Chondrocyte (in vitro differentiated cells): ENCODE results near the gene CELF5. TPM values are rescaled to one million over a fixed set of nuclear protein-coding genes. Genes with fewer than 3 reads are reported as not detected.

Source experiments
- DNase-seq: peaks from one replicate; pipeline ENCODE4 v3.0.0; 2021; ENCODE audit warnings: mixed read lengths, low spot score
- H3K27ac Mint-ChIP-seq: one replicate; pipeline ENCODE4 v1.8.0; 2021; ENCODE audit warnings: mild to moderate bottlenecking, moderate library complexity, mixed read lengths; ENCODE audit not compliant: unreplicated experiment
- H3K27me3 Mint-ChIP-seq: 2 replicates; pipeline ENCODE4 v1.8.0; 2021; ENCODE audit warnings: low read depth, mixed read lengths
- H3K36me3 Mint-ChIP-seq: 2 replicates; pipeline ENCODE4 v1.8.0; 2021; ENCODE audit warnings: low read depth, mixed read lengths
- H3K4me1 Mint-ChIP-seq: 2 replicates; pipeline ENCODE4 v1.8.0; 2021; ENCODE audit warnings: low read depth, mild to moderate bottlenecking, mixed read lengths
- H3K4me3 Mint-ChIP-seq: one replicate; pipeline ENCODE4 v1.8.0; 2021; ENCODE audit warnings: mild to moderate bottlenecking, moderate library complexity, mixed read lengths; ENCODE audit not compliant: unreplicated experiment
- H3K9me3 Mint-ChIP-seq: 2 replicates; pipeline ENCODE4 v1.8.0; 2021; ENCODE audit warnings: low read depth, mixed read lengths
- total RNA-seq: library from RNA; stranded (reverse); gene quantifications from 3 replicates; pipeline ENCODE4 v1.2.1, GENCODE V29; 2021
- TF ChIP-seq, protein P1 (sequence below): fragments of 200-600 bp; sonication (generic); IDR thresholded peaks from 2 replicates; pipeline ENCODE4 v1.5.0; 2021; ENCODE audit warnings: antibody characterized with exemption, mild to moderate bottlenecking, moderate library complexity

The CELF5 gene
- total RNA-seq, 1 donor from 2014 or later = 0.22 TPM

- Mint-ChIP-seq H3K4me3 (no peak overlapping the region), H3K4me1 (no peaks in the 10 kb centered on the region), H3K36me3 (peaks cover 3% of the 10 kb centered on the region), H3K9me3 (no peaks in the 10 kb centered on the region), H3K27ac (no peak overlapping the region), H3K27me3 (no peaks in the 10 kb centered on the region)
- no peak for DNase-seq
- TF ChIP-seq, protein P1, sequence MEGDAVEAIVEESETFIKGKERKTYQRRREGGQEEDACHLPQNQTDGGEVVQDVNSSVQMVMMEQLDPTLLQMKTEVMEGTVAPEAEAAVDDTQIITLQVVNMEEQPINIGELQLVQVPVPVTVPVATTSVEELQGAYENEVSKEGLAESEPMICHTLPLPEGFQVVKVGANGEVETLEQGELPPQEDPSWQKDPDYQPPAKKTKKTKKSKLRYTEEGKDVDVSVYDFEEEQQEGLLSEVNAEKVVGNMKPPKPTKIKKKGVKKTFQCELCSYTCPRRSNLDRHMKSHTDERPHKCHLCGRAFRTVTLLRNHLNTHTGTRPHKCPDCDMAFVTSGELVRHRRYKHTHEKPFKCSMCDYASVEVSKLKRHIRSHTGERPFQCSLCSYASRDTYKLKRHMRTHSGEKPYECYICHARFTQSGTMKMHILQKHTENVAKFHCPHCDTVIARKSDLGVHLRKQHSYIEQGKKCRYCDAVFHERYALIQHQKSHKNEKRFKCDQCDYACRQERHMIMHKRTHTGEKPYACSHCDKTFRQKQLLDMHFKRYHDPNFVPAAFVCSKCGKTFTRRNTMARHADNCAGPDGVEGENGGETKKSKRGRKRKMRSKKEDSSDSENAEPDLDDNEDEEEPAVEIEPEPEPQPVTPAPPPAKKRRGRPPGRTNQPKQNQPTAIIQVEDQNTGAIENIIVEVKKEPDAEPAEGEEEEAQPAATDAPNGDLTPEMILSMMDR = no peak
Observed at GRCh38 chr19:3207461-3208242, 16.8 kb upstream of the CELF5 start.

GRCh38 chr19:3208317-3209207, 15.9 kb upstream of the CELF5 start:
- Mint-ChIP-seq H3K4me3 (no peak overlapping the region), H3K4me1 (no peaks in the 10 kb centered on the region), H3K9me3 (no peaks in the 10 kb centered on the region), H3K36me3 (peaks cover 3% of the 10 kb centered on the region), H3K27me3 (no peaks in the 10 kb centered on the region), H3K27ac (no peak overlapping the region)
- DNase-seq = no peak
- TF ChIP-seq, protein P1 = no peak

- Mint-ChIP-seq H3K4me1 (no peaks in the 10 kb centered on the region), H3K27me3 (no peaks in the 10 kb centered on the region), H3K36me3 (peaks cover 2% of the 10 kb centered on the region), H3K9me3 (no peaks in the 10 kb centered on the region), H3K27ac (no peak overlapping the region), H3K4me3 (no peak overlapping the region)
- no peak for DNase-seq
- TF ChIP-seq, protein P1 = peak; percentile 79
Observed at GRCh38 chr19:3210347-3211017, 14.0 kb upstream of the CELF5 start.

GRCh38 chr19:3211191-3211590, 13.3 kb upstream of the CELF5 start:
- H3K4me1 Mint-ChIP-seq = no peaks in the 10 kb centered on the region
- no peak for DNase-seq
- no peaks in the 10 kb centered on the region for H3K9me3 Mint-ChIP-seq
- TF ChIP-seq, protein P1 = no peak
- H3K27ac Mint-ChIP-seq = no peak overlapping the region
- H3K27me3 Mint-ChIP-seq = no peaks in the 10 kb centered on the region
- peaks cover 2% of the 10 kb centered on the region for H3K36me3 Mint-ChIP-seq
- H3K4me3 Mint-ChIP-seq = no peak overlapping the region

- DNase-seq = no peak
- Mint-ChIP-seq H3K9me3 (no peaks in the 10 kb centered on the region), H3K27ac (no peak overlapping the region), H3K27me3 (no peaks in the 10 kb centered on the region), H3K36me3 (no peaks in the 10 kb centered on the region), H3K4me1 (no peaks in the 10 kb centered on the region), H3K4me3 (no peak overlapping the region)
- TF ChIP-seq, protein P1 = no peak
Observed at GRCh38 chr19:3213159-3213558, 11.3 kb upstream of the CELF5 start.
